Rectal smooth muscle tissue (tissue), 1 donor: ENCODE measurements around the gene ZGRF1.
"Not testable (repeated sequence)": the region's sequence is repeated elsewhere in the genome, so short reads cannot be mapped to it uniquely, and the experiment has no call there.

ENCODE experiments used
- H3K27ac ChIP-seq: one replicate; pipeline ENCODE4 v1.7.0; 2013; ENCODE audit warnings: low read depth, low read length, inconsistent platforms
- H3K27me3 ChIP-seq: one replicate; pipeline ENCODE4 v1.7.0; 2013; ENCODE audit warnings: low read length; ENCODE audit not compliant: control insufficient read depth, insufficient read depth
- H3K36me3 ChIP-seq: one replicate; pipeline ENCODE4 v1.7.0; 2013; ENCODE audit warnings: low read length; ENCODE audit not compliant: control insufficient read depth, insufficient read depth
- H3K4me1 ChIP-seq: one replicate; pipeline ENCODE4 v1.7.0; 2013; ENCODE audit warnings: low read length; ENCODE audit not compliant: control insufficient read depth, insufficient read depth
- H3K4me3 ChIP-seq: one replicate; pipeline ENCODE4 v1.7.0; 2013; ENCODE audit warnings: low read length
- H3K9ac ChIP-seq: one replicate; pipeline ENCODE4 v1.7.0; 2013; ENCODE audit warnings: low read length

ZGRF1 gene

DNA sequence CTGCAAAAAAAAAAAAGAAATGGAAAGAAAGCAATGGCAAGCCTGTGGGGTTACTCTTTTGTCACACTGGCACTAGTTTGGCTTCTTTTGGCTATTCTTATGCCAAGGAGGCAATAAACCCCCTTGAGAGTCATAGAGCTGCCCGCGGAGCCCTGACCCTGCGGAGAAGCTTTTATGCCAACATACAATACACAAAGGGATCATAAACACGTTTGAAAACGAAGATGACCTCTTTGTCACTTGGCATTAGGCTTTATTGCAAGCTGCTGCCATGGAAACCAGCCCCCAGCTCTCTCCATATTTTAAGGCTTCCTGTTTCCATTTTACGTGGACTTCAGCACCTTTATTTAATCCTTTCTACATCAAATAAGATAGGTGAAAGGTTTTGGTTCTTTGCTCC, 128.4 kb downstream of the ZGRF1 start:
- H3K4me3 ChIP-seq, result no peak overlapping the region
- H3K36me3 ChIP-seq, result no peaks in the 10 kb centered on the region
- no peak overlapping the region for H3K9ac ChIP-seq
- peaks cover 35% of the 10 kb centered on the region for H3K27me3 ChIP-seq
- no peak overlapping the region for H3K27ac ChIP-seq
- H3K4me1 ChIP-seq, result peaks cover 4% of the 10 kb centered on the region

DNA sequence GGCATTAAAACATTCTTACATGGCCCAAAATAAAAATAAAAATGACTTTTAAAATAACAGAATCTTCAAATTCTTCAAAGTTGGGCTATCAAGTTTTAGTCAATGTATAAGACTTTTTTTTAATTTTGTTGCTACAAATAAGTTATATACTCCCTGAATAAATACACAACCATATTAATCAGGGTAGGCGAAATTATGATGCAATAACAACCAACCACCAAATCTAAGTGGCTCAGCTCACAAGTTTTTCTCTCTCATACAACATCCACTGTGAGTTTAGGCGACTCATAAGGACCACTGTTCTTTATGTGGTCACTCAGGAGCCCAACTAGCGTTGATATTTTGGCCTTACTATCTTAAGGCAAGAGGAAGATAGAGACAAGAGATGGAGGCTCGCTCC, 131.9 kb downstream of the ZGRF1 start:
- H3K27ac ChIP-seq, result no peak overlapping the region
- peaks cover 15% of the 10 kb centered on the region for H3K27me3 ChIP-seq
- no peak overlapping the region for H3K9ac ChIP-seq

DNA sequence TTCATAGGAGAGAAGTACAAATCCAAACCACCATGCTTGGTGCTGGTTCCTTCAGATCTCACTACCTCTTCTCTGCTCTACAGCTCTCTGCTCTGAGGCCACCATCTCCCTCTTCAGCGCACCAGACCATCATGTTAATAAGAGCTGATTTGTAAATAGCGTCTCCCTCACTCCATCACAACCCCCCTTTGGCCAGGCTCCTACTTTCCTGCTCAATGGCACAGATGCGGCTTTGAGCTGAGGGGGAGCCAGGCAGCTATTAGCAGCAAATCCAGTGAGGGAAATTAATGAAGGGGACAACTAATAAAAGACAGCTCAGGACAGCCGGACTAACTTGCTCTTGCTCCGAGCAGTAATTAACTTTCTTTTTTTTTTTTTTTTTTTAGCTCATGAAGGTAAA, 133.8 kb downstream of the ZGRF1 start:
- Histone ChIP-seq H3K4me3 (no peak overlapping the region), H3K27ac (no peak overlapping the region), H3K4me1 (no peaks in the 10 kb centered on the region), H3K27me3 (peaks cover 9% of the 10 kb centered on the region), H3K9ac (no peak overlapping the region), H3K36me3 (no peaks in the 10 kb centered on the region)

More for the DNA sequence above, 131.9 kb downstream of the ZGRF1 start:
- Histone ChIP-seq H3K4me1 (no peaks in the 10 kb centered on the region), H3K36me3 (no peaks in the 10 kb centered on the region), H3K4me3 (no peak overlapping the region)

DNA sequence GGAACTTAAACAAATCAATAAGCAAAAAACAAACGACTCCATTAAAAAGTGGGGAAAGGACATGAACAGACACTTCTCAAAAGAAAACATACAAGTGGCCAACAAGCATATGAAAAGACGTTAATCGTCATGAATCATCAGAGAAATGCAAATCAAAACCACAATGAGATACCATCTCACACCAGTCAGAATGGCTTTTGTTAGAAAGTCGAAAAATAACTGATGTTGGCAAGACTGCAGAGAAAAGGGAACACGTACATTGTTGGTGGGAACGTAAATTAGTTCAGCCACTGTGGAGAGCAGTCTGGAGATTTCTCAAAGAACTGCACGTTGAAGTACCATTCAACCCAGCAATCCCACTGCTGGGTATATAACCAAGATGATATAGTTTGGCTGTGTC, 144.4 kb downstream of the ZGRF1 start:
- H3K27me3 ChIP-seq, result no peaks in the 10 kb centered on the region
- no peak overlapping the region for H3K9ac ChIP-seq
- no peak overlapping the region for H3K27ac ChIP-seq
- no peaks in the 10 kb centered on the region for H3K4me1 ChIP-seq
- H3K36me3 ChIP-seq, result no peaks in the 10 kb centered on the region
- no peak overlapping the region for H3K4me3 ChIP-seq

DNA sequence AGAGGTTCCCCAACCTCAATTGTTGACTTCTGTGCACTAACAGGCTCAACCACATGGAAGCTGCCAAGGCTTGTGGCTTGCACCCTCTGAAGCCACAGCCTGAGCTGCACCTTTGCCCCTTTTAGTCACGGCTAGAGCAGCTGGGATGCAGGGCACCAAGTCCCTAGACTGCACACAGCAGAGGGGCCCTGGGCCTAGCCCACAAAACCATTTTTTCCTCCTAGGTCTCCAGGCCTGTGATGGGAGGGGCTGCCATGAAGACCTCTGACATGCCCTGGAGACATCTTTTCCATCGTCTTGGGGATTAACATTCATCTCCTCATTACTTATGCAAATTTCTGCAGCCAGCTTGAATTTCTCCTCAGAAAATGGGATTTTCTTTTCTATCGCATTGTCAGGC, 145.9 kb downstream of the ZGRF1 start:
- not testable (repeated sequence) for H3K9ac ChIP-seq, H3K4me3 ChIP-seq, H3K4me1 ChIP-seq, H3K27ac ChIP-seq, H3K27me3 ChIP-seq, H3K36me3 ChIP-seq
